GM10248 (cell line): Measurements from ENCODE around the gene NUDT19.

Experiments used
- CTCF ChIA-PET: fragments of 300-600 bp; sonication (Branson Sonifier 250); formaldehyde crosslinking; extraction: SDS; loops from one replicate; lab custom pipeline; 2021; ENCODE audit warnings: antibody characterized with exemption; lab: Yijun Ruan, JAX
- POLR2A ChIA-PET: fragments of 350-650 bp; sonication (Branson Sonifier 250); formaldehyde crosslinking; extraction: SDS; loops from one replicate; lab custom pipeline; 2020; ENCODE audit warnings: antibody characterized with exemption; lab: Yijun Ruan, JAX
- DNase-seq: peaks from one replicate; pipeline ENCODE4 v3.0.0; 2012; ENCODE audit errors: extremely low spot score
- CTCF ChIP-seq: IDR thresholded peaks from 2 replicates; pipeline ENCODE4 v1.5.1; 2012; ENCODE audit warnings: mild to moderate bottlenecking, low read depth; ENCODE audit errors: extremely low read depth, missing control alignments, control extremely low read depth

NUDT19 gene

GRCh38 chr19:32662186-32662585 is 29.4 kb upstream of the NUDT19 start:
- no peak for DNase-seq
- no peak for TF ChIP-seq CTCF
- ChIA-PET POLR2A (interaction anchor here (0.7 kb wide), 1 partner anchor 15 kb away, joined by 7 read pairs; no protein-coding TSS in a partner anchor), CTCF (no interaction called here)

- TF ChIP-seq CTCF = no peak
- CTCF ChIA-PET = no interaction called here
- DNase-seq = no peak
- POLR2A ChIA-PET = no interaction called here
Measured at GRCh38 chr19:32666084-32666483, 25.5 kb upstream of the NUDT19 start.

- no peak for DNase-seq
- CTCF ChIA-PET = interaction anchor here (1.1 kb wide), 1 partner anchor 10 kb away, joined by 3 read pairs; no protein-coding TSS in a partner anchor
- TF ChIP-seq CTCF = no peak
- POLR2A ChIA-PET = interaction anchor here (0.6 kb wide), 1 partner anchor 703 kb away, joined by 9 read pairs; no protein-coding TSS in a partner anchor
Measured at GRCh38 chr19:32669310-32669709, 22.3 kb upstream of the NUDT19 start.

- no peak for DNase-seq
- POLR2A ChIA-PET = no interaction called here
- TF ChIP-seq CTCF = no peak
- CTCF ChIA-PET = no interaction called here
Measured at GRCh38 chr19:32671883-32672593, 19.6 kb upstream of the NUDT19 start.

- CTCF ChIA-PET = interaction anchor here (1.4 to 1.5 kb wide), 2 partner anchors 8 to 18 kb away, joined by 3 to 4 read pairs; no protein-coding TSS in a partner anchor
- POLR2A ChIA-PET = no interaction called here
- TF ChIP-seq CTCF = no peak
- no peak for DNase-seq
Measured at GRCh38 chr19:32672841-32673240, 18.8 kb upstream of the NUDT19 start.

GRCh38 chr19:32673573-32673972 is 18.0 kb upstream of the NUDT19 start:
- CTCF ChIA-PET = interaction anchor here (1.0 to 1.5 kb wide), 3 partner anchors 9 to 74 kb away, joined by 3 to 4 read pairs (median 3); no protein-coding TSS in a partner anchor
- POLR2A ChIA-PET = no interaction called here
- TF ChIP-seq CTCF = no peak
- no peak for DNase-seq
